PC-9 (cell line): ENCODE measurements around the gene PANK3. TPM values are rescaled to one million over a fixed set of nuclear protein-coding genes. Genes with fewer than 3 reads are reported as not detected.

ENCODE experiments used
- BruUV-seq: library from RNA; stranded (reverse); fragments of 400-500 nt; replicated peaks from 2 replicates; lab custom pipeline; 2021; lab: Mats Ljungman, UMichigan
- CTCF ChIA-PET: fragments of 300-600 bp; sonication (Branson Sonifier 250); formaldehyde crosslinking; loops from one replicate; lab custom pipeline; 2022; ENCODE audit warnings: antibody characterized with exemption; lab: Charles Lee
- POLR2A ChIA-PET: fragments of 300-600 bp; sonication (Branson Sonifier 250); formaldehyde crosslinking; loops from one replicate; lab custom pipeline; 2022; ENCODE audit warnings: antibody characterized with exemption; ENCODE audit not compliant: unreplicated experiment; lab: Charles Lee
- DNase-seq, 2 experiments: peaks; one replicate each; pipeline versions ENCODE4 v3.0.0 to v3.0.0-alpha.2; 2015 to 2022; ENCODE audit warnings: mixed read lengths in 1 of 2
- H2AFZ ChIP-seq: fragments of 200-600 bp; sonication (generic); 2 replicates; pipeline ENCODE4 v1.8.1; 2017; ENCODE audit warnings: antibody characterized with exemption
- H3F3A ChIP-seq: fragments of 200-600 bp; sonication (generic); 2 replicates; pipeline ENCODE4 v1.8.1; 2017; ENCODE audit warnings: antibody characterized with exemption, mild to moderate bottlenecking, low read depth; ENCODE audit not compliant: insufficient read depth
- H3K27ac ChIP-seq: fragments of 200-600 bp; sonication (generic); 2 replicates; pipeline ENCODE4 v1.6.1; 2016; ENCODE audit warnings: mixed run types
- H3K27me3 ChIP-seq: fragments of 200-600 bp; sonication (generic); 2 replicates; pipeline ENCODE4 v1.6.1; 2016; ENCODE audit warnings: low read depth, mixed run types; ENCODE audit not compliant: insufficient read depth
- H3K36me3 ChIP-seq: fragments of 200-600 bp; sonication (generic); 2 replicates; pipeline ENCODE4 v1.6.1; 2016; ENCODE audit warnings: low read depth, mixed run types
- H3K4me1 ChIP-seq: fragments of 200-600 bp; sonication (generic); replicated peaks from 2 replicates; pipeline ENCODE4 v1.6.1; 2016; ENCODE audit warnings: mixed run types; ENCODE audit not compliant: insufficient read depth
- H3K4me2 ChIP-seq: fragments of 200-600 bp; sonication (generic); 2 replicates; pipeline ENCODE4 v1.6.1; 2017; ENCODE audit warnings: mixed run types
- H3K4me3 ChIP-seq: fragments of 200-600 bp; sonication (generic); 2 replicates; pipeline ENCODE4 v1.6.1; 2016; ENCODE audit warnings: mixed run types
- H3K79me2 ChIP-seq: fragments of 200-600 bp; sonication (generic); 2 replicates; pipeline ENCODE4 v1.6.1; 2017; ENCODE audit warnings: low read depth, mixed run types
- H3K9me2 ChIP-seq: fragments of 200-600 bp; sonication (generic); 2 replicates; pipeline ENCODE4 v1.8.1; 2017; ENCODE audit warnings: mild to moderate bottlenecking; ENCODE audit not compliant: insufficient read depth
- H3K9me3 ChIP-seq: fragments of 200-600 bp; sonication (generic); 2 replicates; pipeline ENCODE4 v1.8.1; 2016; ENCODE audit warnings: low read depth; ENCODE audit not compliant: insufficient read depth
- H4K20me1 ChIP-seq: fragments of 200-600 bp; sonication (generic); 2 replicates; pipeline ENCODE4 v1.8.1; 2017; ENCODE audit not compliant: insufficient read depth
- EZH2 ChIP-seq: fragments of 200-600 bp; sonication (generic); IDR thresholded peaks from 2 replicates; pipeline ENCODE4 v1.8.0; 2017; ENCODE audit warnings: antibody characterized with exemption, low read depth
- intact Hi-C: fragments of 100-400 bp; cut with micrococcal nuclease; formaldehyde crosslinking; loops from one replicate; pipeline ENCODE4 v1.10.0; 2022; ENCODE audit not compliant: unreplicated experiment
- total RNA-seq: library from RNA; stranded (reverse); gene quantifications from 2 replicates; pipeline ENCODE4 v1.2.3, GENCODE V29; 2021
- TF ChIP-seq, protein P1 (sequence below): fragments of 200-600 bp; sonication (generic); conservative IDR thresholded peaks from 2 replicates; pipeline ENCODE4 v1.6.1; 2017; ENCODE audit warnings: mixed run types, antibody characterized with exemption, mild to moderate bottlenecking, moderate library complexity

The PANK3 gene
- total RNA-seq, 1 experiment from 2014 or later: 60.8 TPM

DNA sequence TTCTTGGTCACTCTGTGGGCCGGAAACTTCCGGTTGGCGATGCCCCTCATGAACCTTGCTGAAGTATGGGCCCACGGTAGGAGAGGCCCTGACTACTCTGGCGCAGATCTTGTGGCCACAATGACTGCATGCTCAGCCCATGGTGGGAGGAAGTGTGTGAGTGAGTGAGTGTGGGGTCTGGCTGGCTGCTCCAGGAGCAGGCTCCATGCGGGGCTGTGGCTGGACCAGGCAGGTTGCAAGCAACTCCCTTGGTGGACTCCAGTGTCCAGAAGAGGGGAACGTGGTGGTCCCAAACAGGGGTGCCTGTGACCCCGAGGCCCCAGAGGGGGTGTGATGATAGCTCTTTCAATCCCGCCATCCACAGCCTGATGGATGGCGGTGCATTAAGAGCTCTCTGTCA lies 35.5 kb upstream of the PANK3 start:
- Histone ChIP-seq H3K4me2 (no peak overlapping the region), H3K9me3 (no peaks in the 10 kb centered on the region), H3K27me3 (no peaks in the 10 kb centered on the region), H3K36me3 (no peaks in the 10 kb centered on the region), H2AFZ (no peak overlapping the region), H3K9me2 (no peaks in the 10 kb centered on the region), H3K4me1 (no peaks in the 10 kb centered on the region), H3K4me3 (no peak overlapping the region), H4K20me1 (no peaks in the 10 kb centered on the region), H3K27ac (no peak overlapping the region), H3K79me2 (no peaks in the 10 kb centered on the region), H3F3A (no peaks in the 10 kb centered on the region)
- CTCF ChIA-PET: no interaction called here
- intact Hi-C loops: no loop called here
- no TSS peak for BruUV-seq
- TF ChIP-seq, protein P1, sequence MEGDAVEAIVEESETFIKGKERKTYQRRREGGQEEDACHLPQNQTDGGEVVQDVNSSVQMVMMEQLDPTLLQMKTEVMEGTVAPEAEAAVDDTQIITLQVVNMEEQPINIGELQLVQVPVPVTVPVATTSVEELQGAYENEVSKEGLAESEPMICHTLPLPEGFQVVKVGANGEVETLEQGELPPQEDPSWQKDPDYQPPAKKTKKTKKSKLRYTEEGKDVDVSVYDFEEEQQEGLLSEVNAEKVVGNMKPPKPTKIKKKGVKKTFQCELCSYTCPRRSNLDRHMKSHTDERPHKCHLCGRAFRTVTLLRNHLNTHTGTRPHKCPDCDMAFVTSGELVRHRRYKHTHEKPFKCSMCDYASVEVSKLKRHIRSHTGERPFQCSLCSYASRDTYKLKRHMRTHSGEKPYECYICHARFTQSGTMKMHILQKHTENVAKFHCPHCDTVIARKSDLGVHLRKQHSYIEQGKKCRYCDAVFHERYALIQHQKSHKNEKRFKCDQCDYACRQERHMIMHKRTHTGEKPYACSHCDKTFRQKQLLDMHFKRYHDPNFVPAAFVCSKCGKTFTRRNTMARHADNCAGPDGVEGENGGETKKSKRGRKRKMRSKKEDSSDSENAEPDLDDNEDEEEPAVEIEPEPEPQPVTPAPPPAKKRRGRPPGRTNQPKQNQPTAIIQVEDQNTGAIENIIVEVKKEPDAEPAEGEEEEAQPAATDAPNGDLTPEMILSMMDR: no peak
- TF ChIP-seq EZH2: no peak
- DNase-seq: no peak
- POLR2A ChIA-PET: no interaction called here

DNA sequence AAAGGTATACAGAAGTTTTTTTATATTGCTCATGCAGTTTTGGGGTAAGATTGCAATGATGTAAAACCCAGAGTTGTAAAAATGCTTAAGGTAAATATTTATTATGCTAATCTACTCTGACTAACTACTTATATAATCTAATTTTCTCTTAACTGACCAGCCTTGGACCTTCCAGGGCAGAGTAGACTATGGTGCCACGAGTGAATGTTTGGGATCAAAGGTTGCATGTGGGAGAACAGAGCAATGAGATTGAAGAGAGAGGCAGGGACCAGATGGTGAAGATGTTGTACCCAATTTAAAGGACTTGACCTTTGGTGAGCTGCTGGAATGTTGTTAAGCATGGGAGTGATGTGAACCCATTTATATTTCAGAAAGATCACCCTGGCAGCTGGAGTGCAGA lies 34.8 kb upstream of the PANK3 start:
- no peaks in the 10 kb centered on the region for H3K4me1 ChIP-seq
- H3K27ac ChIP-seq: no peak overlapping the region
- H3K4me3 ChIP-seq: no peak overlapping the region
- no peaks in the 10 kb centered on the region for H3K9me2 ChIP-seq
- no peaks in the 10 kb centered on the region for H3K79me2 ChIP-seq
- H4K20me1 ChIP-seq: no peaks in the 10 kb centered on the region
- no peak for DNase-seq
- no peak for TF ChIP-seq EZH2
- TF ChIP-seq, protein P1: no peak
- ChIA-PET POLR2A (no interaction called here), CTCF (no interaction called here)
- intact Hi-C loops: no loop called here
- H2AFZ ChIP-seq: no peak overlapping the region
- no peak overlapping the region for H3K4me2 ChIP-seq
- no peaks in the 10 kb centered on the region for H3K36me3 ChIP-seq
- BruUV-seq: no TSS peak
- no peaks in the 10 kb centered on the region for H3K27me3 ChIP-seq
- no peaks in the 10 kb centered on the region for H3K9me3 ChIP-seq
- no peaks in the 10 kb centered on the region for H3F3A ChIP-seq

DNA sequence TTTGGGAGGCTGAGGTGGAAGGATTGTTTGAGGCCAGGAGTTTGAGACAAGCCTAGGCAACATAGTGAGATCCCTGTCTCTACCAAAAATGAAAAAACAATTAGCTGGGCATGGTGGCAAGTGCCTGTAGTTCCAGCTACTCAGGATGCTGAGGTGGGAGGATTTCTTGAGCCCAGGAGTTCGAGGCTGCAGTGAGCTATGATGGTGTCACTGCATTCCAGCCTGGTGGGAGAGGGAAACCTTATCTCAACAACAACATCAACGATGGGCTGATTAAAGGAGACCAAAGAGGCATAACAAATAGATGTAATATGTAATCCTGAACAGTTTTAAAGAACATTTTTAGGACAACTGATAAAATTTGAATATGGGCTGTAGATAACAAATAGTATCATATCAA lies 34.2 kb upstream of the PANK3 start:
- no peaks in the 10 kb centered on the region for H4K20me1 ChIP-seq
- intact Hi-C loops: no loop called here
- no peak for TF ChIP-seq EZH2
- TF ChIP-seq, protein P1: no peak
- no peaks in the 10 kb centered on the region for H3K27me3 ChIP-seq
- no peaks in the 10 kb centered on the region for H3K9me2 ChIP-seq
- H3K4me1 ChIP-seq: no peaks in the 10 kb centered on the region
- BruUV-seq: no TSS peak
- no peak overlapping the region for H3K27ac ChIP-seq
- no peaks in the 10 kb centered on the region for H3K9me3 ChIP-seq
- H3K79me2 ChIP-seq: no peaks in the 10 kb centered on the region
- POLR2A ChIA-PET: no interaction called here
- H3K36me3 ChIP-seq: no peaks in the 10 kb centered on the region
- H2AFZ ChIP-seq: no peak overlapping the region
- no peak for DNase-seq
- no peak overlapping the region for H3K4me3 ChIP-seq
- H3F3A ChIP-seq: no peaks in the 10 kb centered on the region
- CTCF ChIA-PET: no interaction called here
- H3K4me2 ChIP-seq: no peak overlapping the region
